NCI-H2029 (cell line): Measurements from ENCODE around the gene RIPOR3.
"Not testable (repeated sequence)": the region's sequence is repeated elsewhere in the genome, so short reads cannot be mapped to it uniquely, and the experiment has no call there.

Experiments used
- DNase-seq: peaks from one replicate; lab custom pipeline; 2025; lab: John Stamatoyannopoulos, UW

Gene RIPOR3

GRCh38 chr20:50607850-50608749 is 83.2 kb downstream of the RIPOR3 start:
- no peak for DNase-seq

DNA sequence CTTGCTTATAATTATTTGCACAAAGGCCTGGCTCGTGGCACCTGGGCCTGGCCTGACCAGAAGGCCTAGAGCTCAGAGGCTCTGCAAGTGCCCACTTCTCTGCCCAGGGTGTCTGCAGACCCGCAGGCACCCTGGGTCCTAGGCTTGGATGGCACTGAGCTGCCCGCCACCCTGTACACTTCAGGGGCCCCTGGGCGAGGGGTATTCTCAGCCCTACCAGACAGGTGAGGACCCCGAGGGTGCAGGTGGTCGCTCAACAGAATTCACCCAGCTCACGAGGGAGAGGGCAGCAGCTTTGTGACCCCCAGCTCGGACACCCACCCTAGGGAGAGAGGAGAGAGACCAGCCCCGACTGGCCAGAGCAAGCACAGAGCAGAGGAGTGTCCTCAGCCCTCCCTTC is 83.9 kb downstream of the RIPOR3 start:
- DNase-seq = no peak

DNA sequence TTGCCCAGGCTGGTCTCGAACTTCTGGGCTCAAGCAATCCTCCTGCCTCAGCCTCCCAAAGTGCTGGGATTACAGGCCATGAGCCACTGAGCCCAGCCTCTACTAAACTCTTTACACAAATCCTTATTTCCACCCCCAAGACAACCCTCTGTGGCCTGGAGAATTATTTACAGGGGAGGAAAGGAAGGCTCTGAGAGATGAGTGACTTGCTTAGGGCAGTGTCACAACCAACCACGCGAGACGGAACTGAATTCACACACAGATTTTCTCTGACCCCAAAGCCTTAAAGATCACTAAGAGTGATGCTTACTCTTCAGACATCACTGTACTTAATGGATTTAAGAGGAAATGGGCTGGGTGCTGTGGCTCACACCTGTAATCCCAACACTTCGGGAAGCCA is 86.2 kb downstream of the RIPOR3 start:
- DNase-seq = no peak

DNA sequence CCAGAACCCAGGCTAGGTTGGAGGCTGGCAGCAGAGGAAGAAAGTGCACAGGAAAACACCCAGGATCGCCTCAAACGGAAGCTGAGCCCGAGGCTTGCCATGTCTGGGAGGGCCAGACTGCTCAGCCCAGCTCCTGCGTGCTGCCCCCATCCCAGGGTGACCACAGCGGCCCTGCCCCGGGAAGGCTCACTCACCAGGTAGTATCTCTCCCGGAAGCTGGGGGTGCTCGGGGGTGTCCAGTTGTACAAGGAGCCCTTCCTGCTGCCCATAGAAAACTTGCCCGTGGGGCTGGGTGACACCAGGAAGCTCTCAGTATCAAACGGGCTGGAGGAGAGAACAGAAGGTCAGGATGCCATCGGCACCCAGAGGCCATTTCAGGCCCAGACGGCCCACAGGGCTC is 86.9 kb downstream of the RIPOR3 start:
- no peak for DNase-seq

GRCh38 chr20:50602432-50603088 is 88.8 kb downstream of the RIPOR3 start:
- DNase-seq = no peak

DNA sequence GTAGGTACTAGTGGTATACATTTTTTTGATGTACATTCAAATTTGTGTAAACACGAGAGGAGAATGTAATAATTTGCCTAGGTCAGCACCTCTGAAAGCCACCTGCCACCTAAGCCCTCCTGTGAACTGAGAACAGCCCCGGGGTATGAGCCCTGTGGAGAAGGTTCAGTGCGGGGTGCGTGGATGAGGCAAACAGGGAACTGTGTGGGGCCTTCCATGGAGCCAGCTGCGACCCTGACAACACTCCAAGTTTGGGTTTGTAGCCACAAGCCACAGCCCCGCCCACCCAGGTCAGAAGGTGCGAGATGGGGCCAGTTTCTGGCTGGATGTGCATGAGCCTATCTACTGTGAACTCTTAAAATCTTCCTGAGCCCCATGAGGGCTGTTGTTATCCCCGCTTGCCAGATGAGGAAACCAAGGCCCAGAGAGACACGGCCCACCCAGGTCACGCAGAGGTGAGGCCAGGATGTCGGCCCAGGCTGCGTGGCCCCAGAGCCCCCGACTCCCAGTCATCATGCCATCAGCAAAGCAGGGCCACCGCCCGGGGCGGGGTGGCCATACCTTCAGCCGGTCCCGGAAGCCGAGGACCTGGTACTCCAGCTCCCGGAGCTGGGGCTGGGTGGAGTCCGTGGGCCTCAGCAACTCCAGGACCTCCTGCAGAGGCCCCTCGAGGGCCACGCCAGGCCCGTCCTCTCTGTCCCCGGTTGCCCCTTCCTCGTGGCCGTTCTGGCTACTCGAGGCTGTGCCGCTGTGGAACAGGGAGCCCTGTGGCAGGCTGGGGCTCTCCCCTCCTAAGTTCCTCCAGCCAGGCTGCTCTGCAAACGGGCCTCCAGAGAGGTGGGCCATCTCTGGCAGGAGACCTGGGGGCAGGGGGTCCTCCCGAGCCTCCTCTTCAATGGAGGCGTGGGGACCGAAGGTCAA is 89.6 kb downstream of the RIPOR3 start:
- DNase-seq = no peak

DNA sequence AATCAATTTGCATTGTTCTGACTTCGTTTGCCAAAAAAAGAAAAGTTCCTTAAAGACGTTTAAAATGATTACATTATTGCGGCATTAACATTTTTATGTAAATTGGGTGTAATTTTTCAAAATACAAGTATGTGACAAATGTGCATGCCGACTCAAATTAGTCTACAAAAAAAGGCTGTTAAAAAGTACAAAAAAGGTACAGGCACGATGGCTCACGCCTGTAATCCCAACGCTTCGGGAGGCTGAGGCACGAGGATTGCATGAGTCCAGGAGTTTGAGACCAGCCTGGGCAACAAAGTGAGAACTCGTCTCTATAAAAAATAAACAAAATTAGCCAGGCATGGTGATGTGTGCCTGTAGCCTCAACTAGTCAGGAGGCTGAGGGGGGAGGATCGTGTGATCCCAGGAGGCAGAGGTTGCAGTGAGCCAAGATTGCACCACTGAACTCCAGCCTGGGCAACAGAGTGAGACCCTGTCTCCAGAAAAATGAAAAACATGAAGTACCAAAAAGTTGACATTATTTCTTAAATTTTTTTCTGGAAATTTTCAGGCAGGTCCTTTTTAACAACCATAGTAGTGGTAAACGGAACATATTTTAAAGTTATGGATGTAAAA is 91.0 kb downstream of the RIPOR3 start:
- DNase-seq = no peak

DNA sequence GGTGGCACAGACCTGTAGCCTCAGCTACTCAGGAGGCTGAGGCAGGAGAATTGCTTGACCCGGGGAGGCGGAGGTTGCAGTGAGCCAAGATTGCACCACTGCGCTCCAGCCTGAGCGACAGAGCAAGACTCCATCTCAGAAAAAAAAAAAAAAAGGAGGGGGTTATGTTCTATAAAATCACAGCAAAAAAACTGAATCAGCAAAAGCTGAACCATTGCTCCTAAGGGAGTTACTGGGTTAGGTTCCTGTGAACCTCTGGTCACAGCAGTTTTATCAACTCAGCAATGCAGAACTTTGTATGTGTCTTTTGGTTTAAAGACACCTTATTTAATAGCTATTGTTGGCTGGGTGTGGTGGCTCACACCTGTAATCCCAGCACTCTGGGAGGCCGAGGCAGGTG is 92.6 kb downstream of the RIPOR3 start:
- not testable (repeated sequence) for DNase-seq

DNA sequence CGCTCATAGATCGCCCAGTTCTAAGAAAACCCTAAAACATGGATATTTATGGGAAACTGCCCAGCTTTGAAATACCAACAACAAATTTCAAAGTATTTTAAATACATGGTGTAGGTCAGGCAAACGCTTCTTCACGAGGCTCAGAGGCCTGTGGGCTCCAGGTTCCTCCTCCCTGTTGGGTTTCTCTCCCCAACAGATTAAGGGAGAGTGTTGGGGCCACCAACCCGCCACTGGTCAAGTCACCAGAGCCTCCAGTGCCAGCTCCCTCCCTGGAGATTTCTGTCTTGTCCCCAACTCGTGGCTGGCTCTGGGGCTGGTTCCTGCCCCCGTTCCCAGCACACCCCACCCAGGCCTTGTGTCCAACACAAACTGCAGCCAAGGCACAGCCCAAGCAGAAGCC is 93.3 kb downstream of the RIPOR3 start:
- DNase-seq = no peak

DNA sequence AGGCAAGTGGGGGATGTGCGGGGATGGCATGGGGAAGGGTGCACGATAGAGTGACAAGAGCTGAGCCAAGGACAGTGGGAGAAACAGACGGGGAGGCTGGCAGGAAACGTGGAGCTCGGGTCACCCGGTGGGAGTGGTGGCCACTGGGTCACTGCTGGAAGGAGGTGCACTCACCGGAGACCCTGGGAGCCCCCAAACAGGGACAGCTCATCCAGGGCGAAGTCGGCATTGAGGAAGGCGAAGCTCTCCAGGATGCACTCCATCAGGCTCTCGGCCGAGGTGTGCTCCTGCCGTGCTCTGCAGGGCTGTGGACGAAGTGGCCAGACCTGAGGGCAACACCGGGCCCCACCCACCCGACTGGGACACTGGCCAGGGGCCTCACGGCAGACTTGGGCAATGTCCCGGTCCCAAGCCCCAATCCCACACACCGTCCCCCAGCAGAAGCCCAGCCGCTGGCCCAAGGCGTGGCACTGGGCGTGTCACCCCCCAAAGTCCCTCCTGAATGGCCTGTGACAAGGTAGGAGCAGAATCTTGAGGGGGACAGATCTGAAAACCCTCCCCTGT is 93.9 kb downstream of the RIPOR3 start:
- no peak for DNase-seq

DNA sequence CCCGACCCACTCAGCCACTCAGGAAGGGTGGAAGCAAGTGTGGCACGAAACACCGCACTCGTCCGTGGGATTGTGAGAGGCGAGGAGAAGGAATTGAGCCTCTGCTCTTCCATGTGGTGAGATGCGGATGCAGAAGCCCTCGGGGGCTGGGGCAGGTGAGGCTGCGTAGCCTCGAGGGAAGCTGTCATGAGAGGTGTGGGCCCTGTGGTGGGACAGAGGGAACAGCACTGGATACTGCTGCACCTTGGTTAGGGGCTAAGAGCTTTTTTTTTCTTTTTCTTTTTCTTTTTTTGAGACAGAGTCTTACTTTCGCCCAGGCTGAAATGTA is 94.7 kb downstream of the RIPOR3 start:
- DNase-seq = no peak

DNA sequence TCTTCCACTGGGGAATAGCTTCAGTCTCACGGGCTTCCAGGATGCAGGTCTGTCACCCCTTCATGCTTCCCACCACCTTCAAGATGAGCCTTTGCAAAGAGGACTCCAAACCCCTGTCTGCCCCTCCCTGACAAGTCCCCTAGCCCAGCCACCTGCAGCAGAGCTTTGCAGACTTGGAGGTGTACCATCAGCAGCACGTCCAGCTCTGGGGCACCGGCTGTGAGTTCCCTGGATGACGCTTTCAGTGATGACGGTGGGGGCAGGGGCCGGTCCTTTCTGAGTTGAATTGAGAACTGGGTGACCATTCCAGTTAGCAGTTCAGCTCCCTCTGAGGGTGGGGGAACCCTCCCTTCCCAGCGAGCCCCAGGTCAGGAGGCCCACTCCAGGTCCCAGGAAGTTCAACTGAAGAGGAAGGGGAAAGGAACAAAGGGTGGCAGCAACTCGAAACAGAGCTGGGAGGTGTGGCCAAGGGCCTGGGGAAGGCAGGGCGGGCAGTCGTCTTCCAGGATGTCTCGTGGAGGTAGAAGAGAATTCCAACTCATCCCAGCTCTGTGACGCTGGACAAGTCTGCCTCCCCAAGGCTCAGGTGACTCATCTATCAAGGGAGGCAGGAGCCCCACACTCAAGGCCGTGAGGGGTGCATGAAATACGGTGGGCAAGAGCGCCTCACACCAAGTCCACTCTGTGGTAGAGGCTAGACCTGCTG is 95.2 kb downstream of the RIPOR3 start:
- no peak for DNase-seq

DNA sequence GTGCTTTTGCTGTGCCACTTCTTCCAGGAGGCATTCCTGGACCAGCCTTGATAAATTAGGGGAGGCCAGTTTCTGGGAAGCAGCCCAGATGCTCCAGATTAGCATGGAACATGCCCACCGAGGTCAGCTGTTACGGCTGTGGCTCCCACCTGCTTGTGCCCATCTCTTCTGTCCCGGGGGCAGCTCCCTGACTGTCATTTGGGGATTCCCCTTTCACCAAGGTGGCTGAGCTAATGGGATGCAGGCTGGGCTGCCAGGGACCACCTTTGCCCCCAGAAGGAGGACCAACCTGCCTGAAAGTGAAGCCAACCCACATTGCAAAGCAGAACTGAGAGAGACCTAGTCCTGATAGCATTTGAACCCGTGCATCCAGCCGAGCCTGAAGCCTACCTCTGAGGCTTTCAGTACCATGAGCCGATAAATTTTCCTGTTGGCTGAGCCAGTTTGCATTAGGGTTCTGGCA is 95.9 kb downstream of the RIPOR3 start:
- DNase-seq = no peak

- DNase-seq = no peak
These were observed 96.5 kb downstream of the RIPOR3 start for GRCh38 chr20:50594591-50595432.

GRCh38 chr20:50594231-50594590 is 97.1 kb downstream of the RIPOR3 start:
- DNase-seq = no peak

DNA sequence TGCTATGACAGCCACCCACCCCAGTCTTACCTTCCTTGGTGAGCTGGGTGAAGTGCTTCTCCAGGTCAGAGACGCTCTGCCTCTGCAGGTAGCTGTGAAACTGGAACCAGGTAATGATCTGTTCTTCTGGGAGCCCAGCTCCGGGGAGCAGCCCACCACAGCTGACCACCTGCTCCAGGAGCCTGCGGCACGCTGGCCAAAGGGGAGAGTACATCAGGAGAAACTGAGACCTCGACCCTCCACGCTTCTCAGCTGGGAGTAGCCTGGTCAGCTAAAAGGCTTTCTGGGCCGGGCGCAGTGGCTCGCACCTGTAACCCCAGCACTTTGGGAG is 98.4 kb downstream of the RIPOR3 start:
- no peak for DNase-seq

DNA sequence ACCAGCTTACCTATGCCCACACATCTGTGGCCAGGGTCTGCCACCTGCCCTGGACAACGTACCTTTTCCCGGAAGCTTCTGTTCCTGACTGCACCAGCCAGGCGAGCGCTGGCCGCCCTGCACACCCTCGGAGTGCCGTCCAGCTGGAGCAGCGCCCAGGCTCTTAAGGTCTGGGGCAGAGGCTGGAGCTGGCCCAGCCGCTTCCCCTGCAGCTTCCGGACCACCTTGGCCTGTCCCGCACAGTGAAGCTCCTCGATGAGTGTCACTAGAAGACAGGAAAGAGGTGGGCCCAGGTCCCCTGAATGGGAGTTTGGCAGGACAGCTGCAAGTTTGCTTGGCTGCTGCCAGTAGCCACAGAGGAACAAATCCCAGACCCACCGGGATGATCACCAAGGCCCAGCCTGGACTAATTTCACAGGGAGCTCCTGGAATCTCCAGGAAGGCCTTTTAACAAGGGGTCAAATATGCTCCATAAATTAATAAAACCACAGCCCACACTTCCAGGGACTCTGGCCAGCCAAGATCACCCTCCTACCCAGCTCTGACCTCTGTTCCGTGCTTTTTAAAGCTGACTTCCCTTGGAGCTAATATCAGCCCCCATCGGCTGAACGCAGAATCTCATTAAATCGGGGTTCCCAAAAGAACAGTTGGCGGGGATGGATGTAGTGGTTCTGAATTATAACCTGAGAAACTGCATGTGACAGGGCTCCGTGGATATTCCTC is 98.9 kb downstream of the RIPOR3 start:
- peak; percentile 75 for DNase-seq

GRCh38 chr20:50591233-50591852 is 100.0 kb downstream of the RIPOR3 start:
- DNase-seq = no peak

- DNase-seq = peak; percentile 71
These were observed 101.0 kb downstream of the RIPOR3 start for GRCh38 chr20:50590348-50590664.
